HG02642 (cell line): ENCODE data around the gene RNASE1.
"Not testable (repeated sequence)": the region's sequence is repeated elsewhere in the genome, so short reads cannot be mapped to it uniquely, and the experiment has no call there.

Source experiments
- ATAC-seq: cut with Tn5 transposase; IDR thresholded peaks from one replicate; pipeline ENCODE4 v1.9.1; 2021; ENCODE audit warnings: mild to moderate bottlenecking; ENCODE audit not compliant: unreplicated experiment, poor library complexity

Gene RNASE1

DNA sequence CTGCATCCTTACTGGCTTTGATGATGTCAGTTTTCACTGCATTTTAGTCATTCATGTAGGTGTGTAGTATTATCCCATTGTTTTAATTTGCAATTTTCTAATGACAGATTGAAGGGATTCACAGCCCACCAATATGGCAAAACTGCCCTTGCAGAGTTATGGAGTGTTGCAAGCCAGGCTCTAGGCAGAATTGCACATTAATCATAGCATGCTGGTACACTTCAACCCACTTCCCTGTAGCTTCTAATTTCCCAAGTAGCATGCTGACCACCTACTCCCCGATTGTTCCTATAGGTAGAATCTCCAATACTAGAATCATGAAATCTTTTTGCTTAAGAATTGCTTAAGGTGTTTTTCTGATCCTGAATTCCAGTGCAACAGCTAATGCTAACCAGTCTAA is 26.7 kb downstream of the RNASE1 start:
- no peak for ATAC-seq

DNA sequence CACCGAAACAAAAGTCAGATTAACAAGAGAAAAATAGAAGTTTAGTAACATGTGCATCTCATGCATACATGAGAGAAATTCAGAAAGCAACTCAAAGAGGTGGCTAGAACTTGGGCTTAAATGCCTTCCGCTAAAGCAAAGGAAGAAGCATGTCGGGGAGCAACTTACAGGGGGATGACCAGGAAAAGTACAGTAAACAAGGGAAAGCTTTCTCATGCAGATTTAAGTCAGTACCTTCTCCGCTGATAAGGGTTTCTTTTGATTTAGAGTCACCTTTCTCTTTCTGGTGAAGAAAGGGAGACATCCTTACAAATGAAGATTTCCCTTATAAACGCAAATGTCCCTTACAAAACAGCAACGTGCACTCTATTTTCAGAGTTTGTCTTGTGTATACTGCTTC is 27.6 kb downstream of the RNASE1 start:
- ATAC-seq = no peak

DNA sequence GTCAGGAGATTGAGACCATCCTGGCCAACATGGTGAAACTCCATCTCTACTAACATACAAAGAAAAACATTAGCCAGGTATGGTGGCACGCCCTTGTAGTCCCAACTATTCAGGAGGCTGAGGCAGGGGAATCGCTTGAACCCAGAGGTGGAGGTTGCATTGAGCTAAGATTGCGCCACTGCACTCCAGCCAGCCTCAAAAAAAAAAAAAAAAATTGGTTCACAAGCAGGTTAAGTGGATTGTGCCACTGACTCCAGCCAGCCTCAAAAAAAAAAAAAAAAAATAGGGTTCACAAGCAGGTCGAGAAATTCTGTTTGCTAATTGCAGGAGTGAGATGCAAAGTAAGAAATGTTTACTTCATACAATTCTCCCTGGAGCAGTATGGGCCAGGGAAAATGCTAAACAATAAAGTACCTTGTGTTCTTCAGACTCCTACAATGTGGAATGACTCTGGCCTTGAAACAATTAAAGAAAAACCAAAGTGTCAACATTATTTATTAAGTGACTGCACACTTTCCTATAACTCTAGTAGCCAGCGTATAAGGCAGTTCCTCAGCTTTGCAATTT is 28.3 kb downstream of the RNASE1 start:
- no peak for ATAC-seq

- ATAC-seq = no peak
Measured at GRCh38 chr14:20772650-20773049, 30.0 kb downstream of the RNASE1 start.

GRCh38 chr14:20769421-20769820 is 33.2 kb downstream of the RNASE1 start:
- ATAC-seq = no peak

- ATAC-seq = no peak
Measured at GRCh38 chr14:20768593-20768892, 34.1 kb downstream of the RNASE1 start.

GRCh38 chr14:20760950-20761349 is 41.7 kb downstream of the RNASE1 start:
- ATAC-seq = no peak

DNA sequence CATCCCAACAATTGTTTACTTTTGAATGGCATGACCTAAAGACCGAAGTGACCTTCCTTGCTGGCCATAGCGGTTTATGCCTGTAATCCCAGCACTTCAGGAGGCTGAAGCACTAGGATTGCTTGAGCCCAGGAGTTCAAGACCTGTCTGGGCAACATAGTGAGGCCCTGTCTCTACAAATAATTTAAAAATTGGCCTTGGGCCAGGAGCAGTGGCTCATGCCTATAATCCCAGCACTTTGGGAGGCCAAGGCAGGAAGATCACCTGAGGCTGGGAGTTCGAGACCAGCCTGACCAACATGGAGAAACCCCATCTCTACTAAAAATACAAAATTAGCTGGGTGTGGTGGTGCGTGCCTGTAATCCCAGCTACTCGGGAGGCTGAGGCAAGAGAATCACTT is 43.2 kb downstream of the RNASE1 start:
- not testable (repeated sequence) for ATAC-seq

- no peak for ATAC-seq
Measured at GRCh38 chr14:20757965-20758364, 44.7 kb downstream of the RNASE1 start.

DNA sequence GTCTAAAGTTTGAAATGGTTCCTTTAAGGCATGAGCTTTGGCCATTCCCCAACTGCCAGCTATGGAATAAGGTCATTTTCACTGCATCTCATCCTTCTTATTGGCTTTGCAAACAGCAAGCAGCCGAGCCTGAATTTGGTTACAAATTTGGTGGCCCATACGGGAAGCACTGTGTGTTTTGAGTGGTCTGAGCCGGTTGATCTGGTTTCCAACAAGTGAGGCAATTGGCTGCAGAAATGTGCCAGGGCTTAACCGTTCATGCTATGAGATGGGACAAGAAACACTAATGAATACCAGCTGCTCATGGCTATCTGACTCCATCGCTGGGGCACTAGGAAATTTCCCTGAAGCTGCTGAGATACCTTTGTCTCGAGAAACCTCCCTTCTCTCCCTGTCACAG is 47.6 kb downstream of the RNASE1 start:
- no peak for ATAC-seq

GRCh38 chr14:20754308-20754707 is 48.3 kb downstream of the RNASE1 start:
- no peak for ATAC-seq

- ATAC-seq = no peak
Measured at GRCh38 chr14:20751963-20752562, 50.6 kb downstream of the RNASE1 start.
